ENCODE results near the gene SPEM2. TPM values are rescaled to one million over a fixed set of nuclear protein-coding genes. Genes with fewer than 3 reads are reported as not detected.
A peak's percentile ranks its signal among the peaks of the same experiment; 100 is the strongest.

SPEM2 gene
- total RNA-seq, 2 experiments from 2014 or later, result not detected

DNA sequence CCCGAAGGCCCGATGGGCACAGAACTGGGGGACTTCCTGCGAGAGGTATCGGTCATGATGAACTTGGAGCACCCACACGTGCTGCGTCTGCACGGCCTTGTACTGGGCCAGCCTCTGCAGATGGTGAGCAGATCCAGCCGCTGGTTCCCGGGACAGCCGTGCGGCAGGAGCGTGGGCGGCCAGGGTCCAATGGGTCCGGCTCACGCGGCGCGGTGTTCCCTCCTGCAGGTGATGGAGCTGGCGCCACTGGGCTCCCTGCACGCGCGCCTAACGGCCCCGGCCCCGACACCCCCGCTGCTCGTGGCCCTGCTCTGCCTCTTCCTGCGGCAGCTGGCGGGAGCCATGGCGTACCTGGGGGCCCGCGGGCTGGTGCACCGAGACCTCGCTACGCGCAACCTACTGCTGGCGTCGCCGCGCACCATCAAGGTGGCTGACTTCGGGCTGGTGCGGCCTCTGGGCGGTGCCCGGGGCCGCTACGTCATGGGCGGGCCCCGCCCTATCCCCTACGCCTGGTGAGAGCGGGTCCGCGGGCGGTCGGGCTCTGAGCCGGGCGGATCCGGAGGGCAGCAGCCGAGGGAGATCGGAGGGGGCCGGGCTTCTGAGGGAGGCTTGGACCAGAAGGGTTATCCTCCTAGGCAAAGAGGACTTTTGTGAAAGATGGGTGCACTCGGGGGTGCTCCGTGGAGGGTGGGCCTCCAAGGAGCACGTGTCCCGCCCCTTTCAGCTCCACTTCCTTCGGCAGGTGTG lies 41.5 kb upstream of the SPEM2 start:
- peak; percentile 94 for ATAC-seq (ENCODE audit: poor library complexity)
- intact Hi-C loops (cut with DNase I, micrococcal nuclease), result loop anchor here (1.0 to 10.0 kb wide), 2 partner anchors 10 to 51 kb away; partner anchors contain the start of genes FGF11 (in 1 of the 2), PLSCR3 (in 1 of the 2) and TMEM102 (in 1 of the 2)

DNA sequence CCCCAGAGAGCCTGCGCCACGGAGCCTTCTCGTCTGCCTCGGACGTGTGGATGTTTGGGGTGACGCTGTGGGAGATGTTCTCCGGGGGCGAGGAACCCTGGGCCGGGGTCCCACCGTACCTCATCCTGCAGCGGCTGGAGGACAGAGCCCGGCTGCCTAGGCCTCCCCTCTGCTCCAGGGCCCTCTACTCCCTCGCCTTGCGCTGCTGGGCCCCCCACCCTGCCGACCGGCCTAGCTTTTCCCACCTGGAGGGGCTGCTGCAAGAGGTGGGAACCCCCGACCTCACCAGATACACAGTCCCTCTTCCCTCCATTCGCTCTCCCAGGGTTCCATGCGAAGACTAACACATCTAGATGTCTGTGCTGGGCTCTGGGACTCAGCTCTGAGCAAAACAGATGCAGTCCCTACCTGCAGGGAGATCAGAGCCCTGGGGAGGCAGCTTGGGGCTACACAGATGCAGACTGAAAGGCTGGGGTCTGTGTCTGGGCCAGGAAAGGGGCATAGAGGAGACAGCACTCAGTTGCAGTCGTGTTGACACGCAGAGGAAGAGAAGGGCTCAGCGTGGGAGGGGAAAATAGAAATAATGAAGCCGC lies 40.8 kb upstream of the SPEM2 start:
- ATAC-seq (ENCODE audit: poor library complexity) (no peak), DNase-seq (peak in 2 of 14 experiments; percentile 8 to 36)
- ChIA-PET POLR2A (interaction anchor here (0.5 to 3.9 kb wide), 25 partner anchors 9 to 772 kb away, joined by 3 to 37 read pairs (median 4); partner anchors contain the start of genes ACAP1, NEURL4, NLGN2 and PLSCR3), CTCF (interaction anchor here (1.0 to 1.8 kb wide), 6 partner anchors 9 to 52 kb away, joined by 4 to 9 read pairs (median 7); partner anchors contain the start of genes PLSCR3 and TMEM256)
- Mint-ChIP-seq H3K9me3 (no peaks in the 10 kb centered on the region), H3K4me3 (peak overlapping the region; percentile 87), H3K4me1 (ENCODE audit: low read depth) (peaks cover 10% of the 10 kb centered on the region), H3K27ac (peak overlapping the region; percentile 91), H3K27me3 (peaks cover 34% of the 10 kb centered on the region), H3K36me3 (ENCODE audit: low read depth) (peaks cover 36% of the 10 kb centered on the region)
- H3K4me1 ChIP-seq (ENCODE audit: insufficient read depth, low read length), result peaks cover 28% of the 10 kb centered on the region
- intact Hi-C loops (cut with DNase I, micrococcal nuclease), result loop anchor here (1.0 to 10.0 kb wide), 2 partner anchors 10 to 50 kb away; partner anchors contain the start of genes FGF11 (in 1 of the 2), PLSCR3 (in 1 of the 2) and TMEM102 (in 1 of the 2)
- H3K27ac ChIP-seq (ENCODE audit: low read depth in 1 of 2, low read length in 2 of 2), result peak overlapping the region; percentile 74 to 77
- peak overlapping the region; percentile 64 for H3K4me3 ChIP-seq (ENCODE audit: low read length)
- H3K27me3 ChIP-seq (ENCODE audit: control insufficient read depth in 1 of 2, insufficient read depth in 2 of 2, low read length in 2 of 2), result peaks cover 21 to 22% of the 10 kb centered on the region in 2 experiments
- TF ChIP-seq, protein P1, sequence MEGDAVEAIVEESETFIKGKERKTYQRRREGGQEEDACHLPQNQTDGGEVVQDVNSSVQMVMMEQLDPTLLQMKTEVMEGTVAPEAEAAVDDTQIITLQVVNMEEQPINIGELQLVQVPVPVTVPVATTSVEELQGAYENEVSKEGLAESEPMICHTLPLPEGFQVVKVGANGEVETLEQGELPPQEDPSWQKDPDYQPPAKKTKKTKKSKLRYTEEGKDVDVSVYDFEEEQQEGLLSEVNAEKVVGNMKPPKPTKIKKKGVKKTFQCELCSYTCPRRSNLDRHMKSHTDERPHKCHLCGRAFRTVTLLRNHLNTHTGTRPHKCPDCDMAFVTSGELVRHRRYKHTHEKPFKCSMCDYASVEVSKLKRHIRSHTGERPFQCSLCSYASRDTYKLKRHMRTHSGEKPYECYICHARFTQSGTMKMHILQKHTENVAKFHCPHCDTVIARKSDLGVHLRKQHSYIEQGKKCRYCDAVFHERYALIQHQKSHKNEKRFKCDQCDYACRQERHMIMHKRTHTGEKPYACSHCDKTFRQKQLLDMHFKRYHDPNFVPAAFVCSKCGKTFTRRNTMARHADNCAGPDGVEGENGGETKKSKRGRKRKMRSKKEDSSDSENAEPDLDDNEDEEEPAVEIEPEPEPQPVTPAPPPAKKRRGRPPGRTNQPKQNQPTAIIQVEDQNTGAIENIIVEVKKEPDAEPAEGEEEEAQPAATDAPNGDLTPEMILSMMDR (IDR thresholded peaks at IDR 0.05), result no peak
- no peaks in the 10 kb centered on the region for H3K9me3 ChIP-seq (ENCODE audit: control insufficient read depth in 1 of 2, insufficient read depth in 1 of 2, low read length in 2 of 2)
- H3K36me3 ChIP-seq (ENCODE audit: insufficient read depth, low read length), result peaks cover 24% of the 10 kb centered on the region

More for the DNA sequence above, 41.5 kb upstream of the SPEM2 start:
- ChIA-PET POLR2A (interaction anchor here (0.5 to 3.9 kb wide), 28 partner anchors 10 to 773 kb away, joined by 3 to 37 read pairs (median 4); partner anchors contain the start of genes ACADVL, ACAP1, DLG4 and NEURL4), CTCF (interaction anchor here (0.6 to 1.8 kb wide), 7 partner anchors 10 to 53 kb away, joined by 3 to 9 read pairs (median 6); partner anchors contain the start of genes PLSCR3 and TMEM256)
- peak overlapping the region; percentile 74 to 77 for H3K27ac ChIP-seq (ENCODE audit: low read depth in 1 of 2, low read length in 2 of 2)
- peaks cover 41% of the 10 kb centered on the region for H3K27me3 Mint-ChIP-seq
- H3K4me1 ChIP-seq (ENCODE audit: insufficient read depth, low read length), result peaks cover 28% of the 10 kb centered on the region
- H3K9me3 Mint-ChIP-seq, result no peaks in the 10 kb centered on the region
- TF ChIP-seq, protein P1 (IDR thresholded peaks at IDR 0.05), result no peak
- H3K4me3 Mint-ChIP-seq, result peak overlapping the region; percentile 87
- peak; percentile 63 to 93 (median 77) for DNase-seq
- H3K4me3 ChIP-seq (ENCODE audit: low read length), result peak overlapping the region; percentile 64
- peaks cover 17% of the 10 kb centered on the region for H3K36me3 ChIP-seq (ENCODE audit: insufficient read depth, low read length)
- H3K36me3 Mint-ChIP-seq (ENCODE audit: low read depth), result peaks cover 30% of the 10 kb centered on the region
- peaks cover 21 to 22% of the 10 kb centered on the region in 2 experiments for H3K27me3 ChIP-seq (ENCODE audit: control insufficient read depth in 1 of 2, insufficient read depth in 2 of 2, low read length in 2 of 2)
- H3K9me3 ChIP-seq (ENCODE audit: control insufficient read depth in 1 of 2, insufficient read depth in 1 of 2, low read length in 2 of 2), result peaks cover 0 to 3% of the 10 kb centered on the region in 2 experiments
- peaks cover 10% of the 10 kb centered on the region for H3K4me1 Mint-ChIP-seq (ENCODE audit: low read depth)
- H3K27ac Mint-ChIP-seq, result peak overlapping the region; percentile 91

DNA sequence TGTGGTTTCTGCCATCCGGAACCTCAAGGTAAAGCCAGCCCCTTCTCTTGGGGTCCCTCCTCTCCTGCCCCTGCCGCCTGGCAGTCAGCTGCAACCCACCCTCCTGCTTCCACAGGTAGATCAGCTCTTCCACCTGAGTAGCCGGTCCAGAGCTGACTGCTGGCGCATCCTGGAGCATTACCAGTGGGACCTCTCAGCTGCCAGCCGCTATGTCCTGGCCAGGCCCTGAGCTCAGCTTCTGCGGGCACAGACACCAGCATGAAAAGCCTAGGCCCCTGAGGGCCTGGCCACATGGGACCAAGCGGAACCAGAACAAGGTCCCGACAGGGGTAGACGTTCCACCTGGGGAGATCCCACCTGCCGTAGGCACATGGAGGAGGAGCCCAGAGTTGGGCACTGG lies 36.6 kb upstream of the SPEM2 start:
- H3K36me3 ChIP-seq (ENCODE audit: insufficient read depth, low read length), result peaks cover 55% of the 10 kb centered on the region

More for the DNA sequence above, 36.6 kb upstream of the SPEM2 start:
- Histone ChIP-seq H3K4me1 (ENCODE audit: insufficient read depth, low read length) (peaks cover 52% of the 10 kb centered on the region), H3K4me3 (ENCODE audit: low read length) (no peak overlapping the region), H3K9me3 (ENCODE audit: control insufficient read depth in 1 of 2, insufficient read depth in 1 of 2, low read length in 2 of 2) (no peaks in the 10 kb centered on the region), H3K27me3 (ENCODE audit: control insufficient read depth in 1 of 2, insufficient read depth in 2 of 2, low read length in 2 of 2) (no peaks in the 10 kb centered on the region), H3K27ac (ENCODE audit: low read depth in 1 of 2, low read length in 2 of 2) (no peak overlapping the region)
- peaks cover 74% of the 10 kb centered on the region for H3K36me3 Mint-ChIP-seq (ENCODE audit: low read depth)
- POLR2A ChIA-PET, result interaction anchor here (1.3 kb wide), 1 partner anchor 15 kb away, joined by 3 read pairs; the partner anchor contains the start of gene TMEM256
- intact Hi-C loops (cut with DNase I, micrococcal nuclease), result loop anchor here in 1 of 2 experiments (10.0 kb wide), 1 partner anchor 46 kb away; the partner anchor contains the start of genes FGF11 and TMEM102
- no peak overlapping the region for H3K27ac Mint-ChIP-seq
- no peaks in the 10 kb centered on the region for H3K27me3 Mint-ChIP-seq
- no peak overlapping the region for H3K4me3 Mint-ChIP-seq
- peak in 1 of 14 experiments; percentile 12 for DNase-seq
- H3K9me3 Mint-ChIP-seq, result no peaks in the 10 kb centered on the region
- H3K4me1 Mint-ChIP-seq (ENCODE audit: low read depth), result peaks cover 29% of the 10 kb centered on the region
- TF ChIP-seq, protein P1 (IDR thresholded peaks at IDR 0.05), result no peak
- ATAC-seq (ENCODE audit: poor library complexity), result no peak
- CTCF ChIA-PET, result no interaction called here
